ENCODE data around the gene C19orf25.

DNA sequence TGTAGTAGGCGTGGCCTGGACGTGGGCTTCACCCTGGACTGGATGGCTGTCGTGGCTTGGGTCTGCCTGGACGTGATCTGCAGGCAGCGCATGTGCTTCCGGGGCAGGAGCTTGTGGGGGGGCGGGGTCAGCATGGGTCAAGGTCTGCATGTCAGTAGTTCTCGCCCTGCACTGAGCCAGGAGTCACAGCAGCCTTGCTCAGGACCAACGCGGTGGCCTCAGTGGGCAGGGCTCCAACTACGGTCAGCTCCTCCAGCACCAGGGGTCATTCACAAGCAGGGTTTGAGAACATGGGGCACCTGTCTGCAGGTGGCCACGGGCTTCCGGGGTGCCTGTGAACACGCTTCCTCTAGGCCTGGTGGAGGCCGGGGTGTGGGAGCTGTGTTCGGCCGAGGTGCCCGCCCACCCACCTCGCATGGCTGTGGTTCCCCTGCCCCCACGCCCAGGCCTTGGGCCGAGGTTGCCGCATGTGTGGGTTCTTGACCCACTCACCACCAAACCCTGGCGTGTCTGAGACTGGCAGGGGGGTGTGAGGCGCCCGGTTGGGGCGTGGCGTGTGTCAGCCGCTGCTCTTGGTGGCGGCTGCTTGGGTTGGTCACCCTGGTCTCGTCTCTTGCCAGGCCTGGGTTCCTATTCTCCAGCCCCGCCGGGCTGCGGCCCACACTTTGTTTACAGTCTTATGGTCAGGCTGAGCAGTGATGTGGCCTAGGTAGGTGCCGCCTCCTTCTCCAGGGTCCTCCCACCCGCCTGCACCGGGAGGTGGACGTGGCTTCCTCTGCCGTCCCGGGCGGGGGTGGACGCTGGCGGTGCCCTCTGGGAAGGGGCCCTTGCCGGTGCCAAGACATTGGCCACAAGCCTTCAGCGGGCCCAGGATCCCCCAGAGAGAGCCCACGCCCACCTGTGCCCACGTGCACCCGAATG is 45.6 kb downstream of the C19orf25 start:
- TF ChIP-seq, protein P1, sequence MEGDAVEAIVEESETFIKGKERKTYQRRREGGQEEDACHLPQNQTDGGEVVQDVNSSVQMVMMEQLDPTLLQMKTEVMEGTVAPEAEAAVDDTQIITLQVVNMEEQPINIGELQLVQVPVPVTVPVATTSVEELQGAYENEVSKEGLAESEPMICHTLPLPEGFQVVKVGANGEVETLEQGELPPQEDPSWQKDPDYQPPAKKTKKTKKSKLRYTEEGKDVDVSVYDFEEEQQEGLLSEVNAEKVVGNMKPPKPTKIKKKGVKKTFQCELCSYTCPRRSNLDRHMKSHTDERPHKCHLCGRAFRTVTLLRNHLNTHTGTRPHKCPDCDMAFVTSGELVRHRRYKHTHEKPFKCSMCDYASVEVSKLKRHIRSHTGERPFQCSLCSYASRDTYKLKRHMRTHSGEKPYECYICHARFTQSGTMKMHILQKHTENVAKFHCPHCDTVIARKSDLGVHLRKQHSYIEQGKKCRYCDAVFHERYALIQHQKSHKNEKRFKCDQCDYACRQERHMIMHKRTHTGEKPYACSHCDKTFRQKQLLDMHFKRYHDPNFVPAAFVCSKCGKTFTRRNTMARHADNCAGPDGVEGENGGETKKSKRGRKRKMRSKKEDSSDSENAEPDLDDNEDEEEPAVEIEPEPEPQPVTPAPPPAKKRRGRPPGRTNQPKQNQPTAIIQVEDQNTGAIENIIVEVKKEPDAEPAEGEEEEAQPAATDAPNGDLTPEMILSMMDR (conservative IDR thresholded peaks at IDR 0.05; ENCODE audit: low read depth, low read length), result no peak
- TF ChIP-seq EZH2 (IDR thresholded peaks at IDR 0.05; ENCODE audit: borderline replicate concordance, low read depth, low read length, poor library complexity, severe bottlenecking), result no peak
